GM19035 (cell line): ENCODE measurements around the gene OXSR1.

Experiments
- ATAC-seq: cut with Tn5 transposase; IDR thresholded peaks from one replicate; pipeline ENCODE4 v1.9.1; 2021; ENCODE audit not compliant: unreplicated experiment

Gene OXSR1

DNA sequence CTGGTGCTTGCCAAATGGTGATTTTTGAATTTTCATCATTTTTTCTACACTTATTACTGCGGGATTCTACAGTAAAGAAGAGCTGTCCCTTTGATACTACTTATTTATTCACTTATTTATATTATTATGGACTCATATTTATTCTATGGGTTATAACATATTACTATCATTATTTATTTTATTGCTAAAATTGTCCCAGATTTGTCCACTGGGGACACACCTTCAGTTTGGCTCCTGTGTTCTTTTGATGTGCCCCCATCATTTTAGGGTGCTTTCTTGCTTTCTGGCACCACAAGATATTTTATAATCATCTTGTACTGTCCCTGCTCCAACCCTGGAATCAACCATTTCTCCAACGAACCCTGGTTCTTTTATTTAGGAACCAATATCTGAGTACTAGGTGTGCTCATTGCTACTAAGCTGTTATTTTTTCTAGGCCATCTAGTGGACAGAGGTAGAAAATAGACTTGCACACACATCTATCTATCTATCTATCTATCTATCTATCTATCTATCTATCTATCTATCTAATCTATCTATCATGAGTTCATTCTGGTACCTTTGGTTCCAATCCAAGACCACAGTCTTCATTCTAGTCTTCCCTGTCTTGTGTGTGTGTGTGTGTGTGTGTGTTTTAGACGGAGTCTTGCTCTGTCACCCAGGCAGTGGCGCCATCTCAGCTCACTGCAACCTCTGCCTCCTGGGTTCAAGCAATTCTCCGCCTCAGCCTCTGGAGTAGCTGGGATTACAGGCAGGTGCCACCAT, 132.8 kb downstream of the OXSR1 start:
- no peak for ATAC-seq
